ENCODE results near the gene CCT5.
A peak's percentile ranks its signal among the peaks of the same experiment; 100 is the strongest.
"Not testable (repeated sequence)": the region's sequence is repeated elsewhere in the genome, so short reads cannot be mapped to it uniquely, and the experiment has no call there.

The CCT5 gene

GRCh38 chr5:10277773-10278630 lies 27.9 kb downstream of the CCT5 start:
- no peak for ATAC-seq

GRCh38 chr5:10278658-10279279 lies 28.7 kb downstream of the CCT5 start:
- no peak for ATAC-seq

GRCh38 chr5:10279328-10279727 lies 29.2 kb downstream of the CCT5 start:
- ATAC-seq = no peak

GRCh38 chr5:10279925-10280720 lies 30.0 kb downstream of the CCT5 start:
- ATAC-seq = no peak

GRCh38 chr5:10283927-10284635 lies 34.0 kb downstream of the CCT5 start:
- ATAC-seq = peak; percentile 85 to 86

- ATAC-seq = not testable (repeated sequence)
Measured at GRCh38 chr5:10285362-10285761, 35.3 kb downstream of the CCT5 start.

GRCh38 chr5:10286162-10286861 lies 36.2 kb downstream of the CCT5 start:
- no peak for ATAC-seq

- no peak for ATAC-seq
Measured at GRCh38 chr5:10286862-10287227, 36.8 kb downstream of the CCT5 start.

GRCh38 chr5:10288592-10289219 lies 38.6 kb downstream of the CCT5 start:
- ATAC-seq = no peak

GRCh38 chr5:10289353-10289752 lies 39.3 kb downstream of the CCT5 start:
- ATAC-seq = no peak

- ATAC-seq = no peak
Measured at GRCh38 chr5:10289991-10290390, 39.9 kb downstream of the CCT5 start.

- ATAC-seq = no peak
Measured at GRCh38 chr5:10290438-10290837, 40.4 kb downstream of the CCT5 start.

GRCh38 chr5:10291692-10292339 lies 41.7 kb downstream of the CCT5 start:
- no peak for ATAC-seq

GRCh38 chr5:10293907-10294662 lies 44.0 kb downstream of the CCT5 start:
- no peak for ATAC-seq

GRCh38 chr5:10295619-10296326 lies 45.7 kb downstream of the CCT5 start:
- no peak for ATAC-seq

- no peak for ATAC-seq
Measured at GRCh38 chr5:10297646-10298204, 47.6 kb downstream of the CCT5 start.

GRCh38 chr5:10300246-10300645 lies 50.2 kb downstream of the CCT5 start:
- ATAC-seq = no peak

- no peak for ATAC-seq
Measured at GRCh38 chr5:10301266-10301665, 51.2 kb downstream of the CCT5 start.

- no peak for ATAC-seq
Measured at GRCh38 chr5:10301842-10302610, 51.9 kb downstream of the CCT5 start.
